HEK293 (cell line): ENCODE results near the gene KCNH8.

ENCODE experiments used
- CTCF ChIA-PET: fragments of 350-600 bp; formaldehyde crosslinking; extraction: SDS; loops from one replicate; lab custom pipeline; 2021; ENCODE audit warnings: antibody characterized with exemption; lab: Yijun Ruan, JAX
- POLR2A ChIA-PET: fragments of 300-600 bp; formaldehyde crosslinking; extraction: SDS; loops from one replicate; lab custom pipeline; 2020; ENCODE audit warnings: antibody characterized with exemption, inconsistent platforms; lab: Yijun Ruan, JAX
- H3K27ac ChIP-seq: fragments of 200-500 bp; sonication (Bioruptor generic); 2 replicates; pipeline ENCODE4 v1.5.1; 2014; ENCODE audit warnings: low read depth, low read length, control low read depth, inconsistent platforms; ENCODE audit errors: extremely low read depth
- H3K36me3 ChIP-seq, 2 experiments: fragments of 200-500 bp in 1 of 2; sonication (Bioruptor generic) in 1 of 2; 1 replicate in 1 of 2; 2 replicates in 1 of 2; pipeline ENCODE4 v1.5.1; 2014 to 2017; ENCODE audit warnings: inconsistent platforms in 2 of 2, low read length in 2 of 2; ENCODE audit not compliant: control insufficient read depth in 2 of 2, insufficient read depth in 1 of 2
- H3K4me1 ChIP-seq: fragments of 200-500 bp; sonication (Bioruptor generic); 2 replicates; pipeline ENCODE4 v1.5.1; 2014; ENCODE audit warnings: mild to moderate bottlenecking, low read length, inconsistent platforms; ENCODE audit not compliant: control insufficient read depth, insufficient read depth
- H3K4me3 ChIP-seq: 2 replicates; pipeline ENCODE4 v1.5.1; 2011; ENCODE audit warnings: low read depth, mild to moderate bottlenecking, control low read depth, low read length, moderate library complexity
- H3K9me3 ChIP-seq: fragments of 200-500 bp; sonication (Bioruptor generic); 2 replicates; pipeline ENCODE4 v1.5.1; 2014; ENCODE audit warnings: low read depth, low read length, inconsistent platforms; ENCODE audit not compliant: control insufficient read depth, insufficient read depth
- ELK4 ChIP-seq: IDR thresholded peaks from 2 replicates; pipeline ENCODE4 v1.6.1; 2011; ENCODE audit warnings: mild to moderate bottlenecking, low read depth, low read length, borderline replicate concordance
- GLIS1 ChIP-seq: fragments of 450-650 bp; formaldehyde crosslinking; IDR thresholded peaks from 2 replicates; pipeline ENCODE4 v1.5.1; 2016; ENCODE audit warnings: missing biosample characterization, missing genetic modification characterization
- INSM2 ChIP-seq: fragments of 450-650 bp; formaldehyde crosslinking; IDR thresholded peaks from 2 replicates; pipeline ENCODE4 v1.5.1; 2016; ENCODE audit warnings: missing biosample characterization, missing genetic modification characterization
- KLF17 ChIP-seq: fragments of 450-650 bp; formaldehyde crosslinking; IDR thresholded peaks from 2 replicates; pipeline ENCODE4 v1.5.1; 2016; ENCODE audit warnings: missing biosample characterization, missing genetic modification characterization
- MYNN ChIP-seq: fragments of 450-650 bp; formaldehyde crosslinking; IDR thresholded peaks from 2 replicates; pipeline ENCODE4 v1.5.1; 2016; ENCODE audit warnings: missing biosample characterization, missing genetic modification characterization, borderline replicate concordance
- ZBTB1 ChIP-seq: fragments of 450-650 bp; formaldehyde crosslinking; IDR thresholded peaks from 2 replicates; pipeline ENCODE4 v1.5.1; 2016; ENCODE audit warnings: missing biosample characterization, missing genetic modification characterization
- ZBTB11 ChIP-seq: fragments of 450-650 bp; formaldehyde crosslinking; conservative IDR thresholded peaks from 2 replicates; pipeline ENCODE4 v1.5.1; 2016; ENCODE audit warnings: low read depth, missing biosample characterization, missing genetic modification characterization
- ZBTB49 ChIP-seq: fragments of 450-650 bp; formaldehyde crosslinking; IDR thresholded peaks from 2 replicates; pipeline ENCODE4 v1.5.1; 2016; ENCODE audit warnings: missing biosample characterization, missing genetic modification characterization, low read depth
- ZFP3 ChIP-seq: fragments of 450-650 bp; formaldehyde crosslinking; IDR thresholded peaks from 2 replicates; pipeline ENCODE4 v1.5.1; 2016; ENCODE audit warnings: low read depth, missing biosample characterization, missing genetic modification characterization
- ZNF140 ChIP-seq: fragments of 450-650 bp; formaldehyde crosslinking; IDR thresholded peaks from 2 replicates; pipeline ENCODE4 v1.5.1; 2016; ENCODE audit warnings: missing biosample characterization, missing genetic modification characterization
- ZNF26 ChIP-seq: fragments of 450-650 bp; formaldehyde crosslinking; IDR thresholded peaks from 2 replicates; pipeline ENCODE4 v1.5.1; 2016; ENCODE audit warnings: missing biosample characterization, missing genetic modification characterization
- ZNF292 ChIP-seq: fragments of 450-650 bp; formaldehyde crosslinking; IDR thresholded peaks from 2 replicates; pipeline ENCODE4 v1.5.1; 2016; ENCODE audit warnings: low read depth, missing biosample characterization, missing genetic modification characterization, borderline replicate concordance
- ZNF404 ChIP-seq: fragments of 450-650 bp; formaldehyde crosslinking; IDR thresholded peaks from 2 replicates; pipeline ENCODE4 v1.5.1; 2017; ENCODE audit warnings: missing biosample characterization, missing genetic modification characterization
- ZNF513 ChIP-seq: fragments of 450-650 bp; IDR thresholded peaks from 2 replicates; pipeline ENCODE4 v1.5.1; 2018; ENCODE audit warnings: missing biosample characterization, missing genetic modification characterization
- ZNF560 ChIP-seq: fragments of 450-650 bp; formaldehyde crosslinking; IDR thresholded peaks from 2 replicates; pipeline ENCODE4 v1.5.1; 2017; ENCODE audit warnings: missing biosample characterization, missing genetic modification characterization, borderline replicate concordance
- ZNF747 ChIP-seq: fragments of 450-650 bp; formaldehyde crosslinking; IDR thresholded peaks from 2 replicates; pipeline ENCODE4 v1.5.1; 2016; ENCODE audit warnings: missing biosample characterization, missing genetic modification characterization

The KCNH8 gene

GRCh38 chr3:19364148-19364547, 215.8 kb downstream of the KCNH8 start:
- Histone ChIP-seq H3K27ac (no peak overlapping the region), H3K9me3 (no peaks in the 10 kb centered on the region), H3K4me3 (no peak overlapping the region), H3K36me3 (no peaks in the 10 kb centered on the region)
- CTCF ChIA-PET = interaction anchor here (0.5 to 2.7 kb wide), 4 partner anchors 15 to 502 kb away, joined by 3 to 8 read pairs (median 4); no protein-coding TSS in a partner anchor
- TF ChIP-seq ELK4 (no peak), ZFP3 (tag by site-specific recombination) (no peak), ZNF26 (tag by site-specific recombination) (no peak), ZNF140 (tag by site-specific recombination) (no peak), ZBTB49 (tag by site-specific recombination) (no peak), GLIS1 (tag by site-specific recombination) (no peak), ZNF404 (tag by site-specific recombination) (no peak), ZNF560 (tag by site-specific recombination) (no peak), ZBTB1 (tag by site-specific recombination) (no peak), ZBTB11 (tag by site-specific recombination) (no peak), ZNF292 (tag by site-specific recombination) (no peak), MYNN (tag by site-specific recombination) (no peak), ZNF513 (tag by site-specific recombination) (no peak), INSM2 (tag by site-specific recombination) (no peak), KLF17 (tag by site-specific recombination) (no peak), ZNF747 (tag by site-specific recombination) (no peak)
- TF ChIP-seq, all 188 proteins: peak for 0
- no peaks in the 10 kb centered on the region for H3K4me1 ChIP-seq
- POLR2A ChIA-PET = no interaction called here
